ENCODE measurements around the gene MLYCD. TPM values are rescaled to one million over a fixed set of nuclear protein-coding genes. Genes with fewer than 3 reads are reported as not detected.
A peak's percentile ranks its signal among the peaks of the same experiment; 100 is the strongest.

The MLYCD gene
- total and polyA plus RNA-seq, 11 donors, result 19.4 to 65.3 (median 38.4) TPM

DNA sequence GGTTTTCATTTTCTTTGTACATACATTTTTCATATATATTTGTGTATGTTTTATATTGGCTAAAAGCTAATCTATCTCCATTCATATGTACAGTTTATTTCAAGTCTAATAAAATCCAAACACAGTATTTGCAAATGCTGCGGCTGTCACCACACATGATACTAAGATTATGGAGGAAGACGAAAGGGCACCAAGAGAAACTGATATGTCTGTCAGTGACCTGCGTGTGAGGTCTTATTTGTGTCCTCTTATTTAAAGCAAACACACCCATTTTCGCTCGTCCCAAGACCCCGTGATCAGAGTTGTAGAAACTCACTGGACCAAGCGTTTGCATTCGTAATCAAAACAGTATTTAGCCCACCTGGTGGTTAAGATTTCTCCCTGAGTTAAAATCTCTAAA lies 8.2 kb downstream of the MLYCD start:
- WGBS, 4 donors, result 76 to 79% (median 78%) methylated on average over 8 of the region's 8 CpGs
- Histone ChIP-seq H3K27me3 (no peaks in the 10 kb centered on the region), H3K4me3 (no peak overlapping the region), H3K27ac (peak overlapping the region in 3 of 12 donors; percentile 84 to 99 (median 97)), H3K4me1 (peaks cover 0 to 56% (median 26%) of the 10 kb centered on the region in 12 donors), H3K36me3 (peaks cover 0 to 68% (median 51%) of the 10 kb centered on the region in 9 donors), H3K9me3 (no peaks in the 10 kb centered on the region)
- TF ChIP-seq CTCF (IDR thresholded peaks at IDR 0.05) (no peak), POLR2A (IDR thresholded peaks at IDR 0.05) (no peak)
- no peak for ATAC-seq
- intact Hi-C loops (cut with DNase I), result no loop called here
- DNase-seq, result no peak

DNA sequence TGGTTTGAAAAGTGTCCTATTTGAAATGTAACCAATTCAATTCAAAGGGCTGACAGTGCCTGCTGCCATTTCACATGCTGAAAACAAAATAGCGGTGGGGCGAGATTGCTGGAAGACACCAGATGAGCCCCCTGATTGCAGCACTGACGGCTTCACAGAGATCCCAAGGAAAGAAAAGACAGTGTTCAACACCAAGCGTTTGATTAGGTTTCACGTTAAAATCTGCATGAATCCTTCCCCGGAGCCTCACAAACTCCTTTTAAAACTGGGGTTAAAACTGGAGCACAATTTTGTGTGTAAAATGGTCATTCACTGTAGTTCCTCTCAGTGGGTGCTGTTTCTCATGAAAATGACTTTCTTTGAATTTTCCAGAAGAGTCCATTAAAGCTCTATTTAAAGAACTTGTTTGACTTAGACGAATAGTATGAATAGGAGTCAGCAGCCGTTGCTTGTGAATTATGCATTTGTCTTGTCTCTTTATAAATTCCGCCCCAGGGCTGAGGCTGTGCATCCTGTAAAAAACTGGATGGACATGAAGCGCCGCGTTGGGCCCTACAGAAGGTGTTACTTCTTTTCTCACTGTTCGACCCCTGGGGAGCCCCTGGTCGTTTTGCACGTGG lies 8.8 kb downstream of the MLYCD start:
- peaks cover 0 to 74% (median 57%) of the 10 kb centered on the region in 9 donors for H3K36me3 ChIP-seq
- peaks cover 0 to 59% (median 25%) of the 10 kb centered on the region in 12 donors for H3K4me1 ChIP-seq

GRCh38 chr16:83908798-83909197 lies 9.9 kb downstream of the MLYCD start:
- Histone ChIP-seq H3K4me1 (peaks cover 0 to 59% (median 22%) of the 10 kb centered on the region in 12 donors), H3K27me3 (no peaks in the 10 kb centered on the region), H3K9me3 (no peaks in the 10 kb centered on the region), H3K4me3 (no peak overlapping the region), H3K27ac (peak overlapping the region in 1 of 12 donors; percentile 38), H3K36me3 (peaks cover 0 to 80% (median 63%) of the 10 kb centered on the region in 9 donors)
- TF ChIP-seq POLR2A (IDR thresholded peaks at IDR 0.05) (no peak), CTCF (IDR thresholded peaks at IDR 0.05) (no peak)
- ATAC-seq, result no peak
- 60 to 72% (median 70%) methylated on average over 2 of the region's 2 CpGs for WGBS, 4 donors
- intact Hi-C loops (cut with DNase I), result no loop called here
- no peak for DNase-seq

More for the DNA sequence above, 8.8 kb downstream of the MLYCD start:
- TF ChIP-seq POLR2A (IDR thresholded peaks at IDR 0.05) (no peak), CTCF (IDR thresholded peaks at IDR 0.05) (no peak)
- no peak overlapping the region for H3K4me3 ChIP-seq
- peak overlapping the region in 2 of 12 donors; percentile 2 to 38 for H3K27ac ChIP-seq
- no peak for ATAC-seq
- no peaks in the 10 kb centered on the region for H3K9me3 ChIP-seq
- H3K27me3 ChIP-seq, result no peaks in the 10 kb centered on the region
- intact Hi-C loops (cut with DNase I), result no loop called here
- 83 to 88% (median 85%) methylated on average over 15 of the region's 15 CpGs for WGBS, 4 donors
- DNase-seq, result no peak

- WGBS, 4 donors, result 91 to 93% (median 92%) methylated on average over 10 of the region's 10 CpGs
- peak overlapping the region in 1 of 12 donors; percentile 76 for H3K27ac ChIP-seq
- H3K4me1 ChIP-seq, result peaks cover 0 to 46% (median 13%) of the 10 kb centered on the region in 12 donors
- H3K36me3 ChIP-seq, result peaks cover 0 to 96% (median 86%) of the 10 kb centered on the region in 9 donors
- H3K9me3 ChIP-seq, result no peaks in the 10 kb centered on the region
- no peak overlapping the region for H3K4me3 ChIP-seq
- DNase-seq (no peak), ATAC-seq (no peak)
- no peak for TF ChIP-seq POLR2A (IDR thresholded peaks at IDR 0.05)
- intact Hi-C loops (cut with DNase I), result loop anchor here in 1 of 10 donors (5.0 kb wide), 1 partner anchor 41 kb away; the partner anchor contains the start of gene OSGIN1
- no peaks in the 10 kb centered on the region for H3K27me3 ChIP-seq
Measured at GRCh38 chr16:83911290-83911689, 12.4 kb downstream of the MLYCD start.
